Skeletal muscle satellite cell (primary cell): ENCODE measurements around the gene BBS1.
A peak's percentile ranks its signal among the peaks of the same experiment; 100 is the strongest.
"Not testable (repeated sequence)": the region's sequence is repeated elsewhere in the genome, so short reads cannot be mapped to it uniquely, and the experiment has no call there.

Experiments used
- H3K27me3 ChIP-seq: 2 replicates; pipeline ENCODE4 v1.7.0; 2013; ENCODE audit warnings: low read length; ENCODE audit not compliant: control insufficient read depth, insufficient read depth
- H3K36me3 ChIP-seq: 2 replicates; pipeline ENCODE4 v1.7.0; 2013; ENCODE audit warnings: mild to moderate bottlenecking, control low read depth, low read length; ENCODE audit not compliant: insufficient read depth
- H3K4me1 ChIP-seq: 2 replicates; pipeline ENCODE4 v1.7.0; 2013; ENCODE audit warnings: low read length; ENCODE audit not compliant: control insufficient read depth, insufficient read depth
- H3K4me2 ChIP-seq: 2 replicates; pipeline ENCODE4 v1.7.0; 2013; ENCODE audit warnings: mild to moderate bottlenecking, low read length
- H3K4me3 ChIP-seq: 2 replicates; pipeline ENCODE4 v1.7.0; 2013; ENCODE audit warnings: low read length
- H3K9ac ChIP-seq: 2 replicates; pipeline ENCODE4 v1.7.0; 2013; ENCODE audit warnings: mild to moderate bottlenecking, low read depth, low read length, moderate library complexity
- H3K9me3 ChIP-seq: replicated peaks from 2 replicates; pipeline ENCODE4 v1.7.0; 2013; ENCODE audit warnings: mild to moderate bottlenecking, control low read depth, low read length

BBS1 gene

DNA sequence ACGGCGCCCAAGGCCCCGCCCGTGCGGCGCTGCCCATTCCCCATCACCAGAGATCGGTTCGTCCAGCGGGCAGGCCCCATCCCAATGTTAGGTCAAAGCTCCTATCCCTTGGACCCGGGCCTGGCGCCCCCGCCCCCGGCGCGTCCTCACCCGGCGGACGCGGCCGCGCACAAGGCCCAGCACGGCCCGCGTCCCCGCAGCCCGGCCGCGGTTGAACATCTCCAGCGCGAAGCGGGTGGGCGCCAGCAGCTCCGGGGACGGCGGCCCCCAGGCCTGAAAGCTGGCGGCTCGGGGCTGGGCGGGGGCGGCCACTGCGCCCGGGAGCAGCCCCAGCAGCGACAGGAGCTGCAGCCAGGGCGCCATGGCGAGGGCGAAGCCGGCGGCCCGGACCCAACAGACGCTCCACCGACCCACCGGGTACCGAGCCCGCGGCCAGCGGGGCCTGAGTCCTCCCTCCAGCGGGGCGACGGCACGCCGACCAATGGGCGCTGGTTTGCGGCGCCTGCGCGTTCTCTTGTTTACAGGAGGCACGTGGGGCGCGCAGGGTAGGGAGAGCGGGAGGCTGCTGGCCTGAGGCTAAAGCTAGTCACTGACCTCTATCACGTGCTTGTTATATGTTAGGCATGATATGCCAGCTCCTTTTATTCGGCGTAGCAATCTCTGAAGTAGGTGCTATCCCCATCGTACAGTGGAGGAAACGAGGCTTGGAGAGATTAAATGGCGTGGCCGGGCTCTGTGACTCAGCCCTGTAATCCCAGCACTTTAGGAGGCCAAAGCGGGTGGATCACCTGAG lies 57.9 kb downstream of the BBS1 start, which contains the start of gene CTSF:
CTSF (minus strand) TSS at position 483 of the 793 bp plus-strand sequence; CDS start at position 363, 120 bp downstream.
- H3K9ac ChIP-seq = peak within 1 kb of the TSS; percentile 66
- H3K4me1 ChIP-seq = peaks cover 10% of the 10 kb centered on the region
- H3K4me3 ChIP-seq = peak within 1 kb of the TSS; percentile 73
- H3K27me3 ChIP-seq = peaks cover 15% of the 10 kb centered on the region
- H3K9me3 ChIP-seq = no peaks in the 10 kb centered on the region
- no peaks in the 10 kb centered on the region for H3K36me3 ChIP-seq
- peak within 1 kb of the TSS; percentile 95 for H3K4me2 ChIP-seq

DNA sequence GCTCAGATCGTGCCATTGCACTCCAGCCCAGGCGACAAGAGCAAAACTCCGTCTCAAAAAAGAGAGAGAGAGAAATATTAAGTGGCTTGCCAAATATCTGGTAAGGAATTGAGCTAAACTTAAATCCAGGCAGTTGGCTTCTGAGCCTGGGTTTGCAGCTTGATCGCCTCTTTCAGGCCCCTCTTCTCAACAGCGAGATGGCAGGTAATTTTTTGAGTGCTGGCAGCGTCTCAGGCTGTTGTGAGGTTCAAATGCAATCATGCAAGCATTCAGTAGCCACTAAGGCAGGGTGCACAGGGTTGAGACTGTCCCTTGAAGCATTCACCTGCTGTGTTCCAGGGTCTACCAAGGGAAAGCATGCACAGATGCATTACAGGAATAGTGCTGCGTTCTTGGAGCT lies 58.6 kb downstream of the BBS1 start:
- Histone ChIP-seq H3K36me3 (no peaks in the 10 kb centered on the region), H3K9ac (no peak overlapping the region), H3K27me3 (peaks cover 19% of the 10 kb centered on the region), H3K4me2 (no peak overlapping the region), H3K4me3 (no peak overlapping the region), H3K4me1 (peaks cover 10% of the 10 kb centered on the region), H3K9me3 (no peaks in the 10 kb centered on the region)

DNA sequence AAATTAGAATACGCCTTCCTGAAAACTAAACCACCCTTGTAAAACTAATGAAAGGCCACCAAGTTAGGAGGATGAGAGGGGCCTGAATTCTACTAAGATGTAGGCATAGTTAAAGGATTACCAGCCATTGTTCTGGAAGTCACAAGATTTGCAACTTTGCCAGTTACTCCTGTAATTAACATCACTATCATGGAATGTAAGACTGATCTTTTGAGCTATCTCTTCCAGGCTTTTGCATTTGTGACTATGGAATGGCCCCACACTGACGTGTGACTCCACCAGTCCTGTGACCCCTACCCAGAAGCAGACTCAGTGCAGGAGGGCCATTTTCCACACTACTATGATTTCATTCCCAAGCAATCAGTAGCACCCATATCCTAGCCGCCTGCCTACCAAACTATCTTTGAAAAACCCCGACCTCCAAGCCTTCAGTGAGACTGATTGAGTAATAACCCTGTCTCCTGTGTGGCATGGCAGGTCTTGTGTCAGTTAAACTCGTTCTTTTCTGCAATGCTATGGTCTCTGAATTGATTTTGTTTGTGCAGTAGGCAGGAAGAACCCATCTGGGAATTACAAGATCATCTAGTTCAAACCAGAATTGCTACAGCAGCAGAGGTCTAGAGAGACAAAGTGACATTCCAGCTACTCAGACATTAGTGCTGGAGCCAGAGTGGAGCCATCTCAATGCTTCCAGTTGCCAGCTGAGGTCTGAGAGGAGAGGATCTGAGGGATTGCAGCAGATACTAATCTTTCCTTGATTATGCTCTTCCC lies 59.8 kb downstream of the BBS1 start:
- no peaks in the 10 kb centered on the region for H3K36me3 ChIP-seq
- H3K27me3 ChIP-seq = peaks cover 19% of the 10 kb centered on the region
- H3K9ac ChIP-seq = no peak overlapping the region
- no peak overlapping the region for H3K4me3 ChIP-seq
- H3K4me2 ChIP-seq = no peak overlapping the region
- peaks cover 10% of the 10 kb centered on the region for H3K4me1 ChIP-seq
- H3K9me3 ChIP-seq = no peaks in the 10 kb centered on the region

DNA sequence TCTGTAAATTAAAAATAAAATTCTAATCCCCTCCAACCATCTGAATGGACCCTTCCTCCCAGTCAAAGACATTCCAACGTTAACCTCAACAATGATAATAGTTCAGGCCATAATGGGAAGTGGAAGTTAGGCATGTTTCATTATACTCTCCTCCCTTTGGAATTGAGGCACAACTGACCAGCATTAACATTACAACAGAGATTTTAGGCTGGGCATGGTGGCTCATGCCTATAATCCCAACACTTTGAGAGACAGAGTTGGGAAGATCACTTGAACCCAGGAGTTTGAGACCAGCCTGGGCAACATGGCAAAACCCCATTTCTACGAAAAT lies 60.4 kb downstream of the BBS1 start:
- no peak overlapping the region for H3K9ac ChIP-seq
- peaks cover 19% of the 10 kb centered on the region for H3K27me3 ChIP-seq
- no peaks in the 10 kb centered on the region for H3K36me3 ChIP-seq
- H3K4me1 ChIP-seq = peaks cover 10% of the 10 kb centered on the region
- H3K4me2 ChIP-seq = no peak overlapping the region
- H3K4me3 ChIP-seq = no peak overlapping the region
- H3K9me3 ChIP-seq = no peaks in the 10 kb centered on the region

DNA sequence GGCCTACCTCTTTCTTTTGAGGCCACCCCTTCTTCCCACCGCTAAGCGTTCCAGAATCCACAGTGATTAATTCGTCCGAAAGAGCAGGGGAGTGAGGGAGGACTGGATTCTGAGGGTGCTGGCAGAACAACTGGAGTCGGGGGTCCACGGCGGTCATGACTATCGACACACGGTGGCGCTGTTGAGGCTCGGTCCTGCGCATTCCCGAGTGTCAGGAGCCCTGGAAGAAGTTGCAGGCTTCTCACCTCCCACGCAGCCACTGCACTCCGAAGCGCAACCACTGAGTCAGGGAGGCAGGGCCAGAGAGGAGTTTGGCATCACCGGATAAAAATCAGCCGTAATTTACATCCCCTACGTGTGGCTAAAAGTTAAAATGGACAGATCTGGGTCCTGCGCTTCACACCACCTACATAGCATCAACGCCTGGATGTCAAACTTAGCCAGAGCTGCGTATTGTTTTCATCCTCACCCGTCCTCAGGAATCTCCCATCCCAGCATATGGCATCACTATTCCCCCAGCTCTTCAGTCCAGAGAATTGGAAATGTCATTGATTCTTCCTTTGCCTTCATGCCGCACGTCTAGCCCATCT lies 68.7 kb downstream of the BBS1 start:
- Histone ChIP-seq H3K4me1 (peaks cover 4% of the 10 kb centered on the region), H3K9me3 (no peaks in the 10 kb centered on the region), H3K27me3 (no peaks in the 10 kb centered on the region), H3K4me2 (peak overlapping the region; percentile 76), H3K36me3 (no peaks in the 10 kb centered on the region), H3K4me3 (peak overlapping the region; percentile 25), H3K9ac (no peak overlapping the region)

DNA sequence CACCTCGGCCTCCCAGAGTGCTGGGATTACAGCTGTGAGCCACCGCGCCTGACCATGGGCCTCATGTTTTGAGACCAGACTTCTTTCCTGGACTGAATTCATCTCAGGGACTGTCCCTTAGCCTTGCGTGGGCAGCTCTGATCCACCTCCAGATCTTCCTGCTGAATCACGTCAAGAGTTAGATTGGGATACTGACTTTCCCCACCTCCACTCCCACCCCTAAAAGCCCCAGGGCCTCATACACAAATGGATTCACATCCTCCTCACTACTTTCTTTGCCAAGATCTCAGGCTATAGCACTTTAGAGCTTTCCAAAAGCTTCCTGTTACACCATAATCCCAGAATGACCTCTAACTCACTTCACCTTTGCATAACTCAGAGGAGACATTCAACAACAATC lies 70.4 kb downstream of the BBS1 start:
- H3K9ac ChIP-seq = no peak overlapping the region
- H3K4me2 ChIP-seq = no peak overlapping the region
- H3K9me3 ChIP-seq = no peaks in the 10 kb centered on the region
- H3K27me3 ChIP-seq = no peaks in the 10 kb centered on the region
- H3K4me1 ChIP-seq = peaks cover 4% of the 10 kb centered on the region
- H3K4me3 ChIP-seq = no peak overlapping the region
- H3K36me3 ChIP-seq = no peaks in the 10 kb centered on the region

DNA sequence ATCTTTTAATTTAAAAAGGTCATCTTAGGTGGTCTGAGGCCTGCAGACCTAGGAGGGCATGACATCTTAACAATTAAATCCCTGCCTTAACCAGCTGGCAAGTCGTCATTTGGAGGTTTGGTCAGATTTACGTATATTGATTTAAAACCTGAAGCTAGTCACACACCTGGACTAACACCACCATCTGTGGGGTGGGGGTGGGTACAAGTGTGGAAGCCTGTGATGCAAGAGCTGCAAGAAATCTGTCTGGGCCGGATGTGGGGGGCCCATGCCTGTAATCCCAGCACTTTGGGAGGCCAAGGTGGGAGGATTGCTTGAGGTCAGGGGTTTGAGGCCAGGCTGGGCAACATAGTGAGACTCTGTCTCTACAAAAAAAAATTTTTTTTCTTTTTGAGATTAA lies 70.8 kb downstream of the BBS1 start:
- Histone ChIP-seq H3K9me3 (no peaks in the 10 kb centered on the region), H3K4me3 (no peak overlapping the region), H3K36me3 (no peaks in the 10 kb centered on the region), H3K4me1 (peaks cover 4% of the 10 kb centered on the region), H3K4me2 (no peak overlapping the region), H3K27me3 (peaks cover 2% of the 10 kb centered on the region), H3K9ac (no peak overlapping the region)

DNA sequence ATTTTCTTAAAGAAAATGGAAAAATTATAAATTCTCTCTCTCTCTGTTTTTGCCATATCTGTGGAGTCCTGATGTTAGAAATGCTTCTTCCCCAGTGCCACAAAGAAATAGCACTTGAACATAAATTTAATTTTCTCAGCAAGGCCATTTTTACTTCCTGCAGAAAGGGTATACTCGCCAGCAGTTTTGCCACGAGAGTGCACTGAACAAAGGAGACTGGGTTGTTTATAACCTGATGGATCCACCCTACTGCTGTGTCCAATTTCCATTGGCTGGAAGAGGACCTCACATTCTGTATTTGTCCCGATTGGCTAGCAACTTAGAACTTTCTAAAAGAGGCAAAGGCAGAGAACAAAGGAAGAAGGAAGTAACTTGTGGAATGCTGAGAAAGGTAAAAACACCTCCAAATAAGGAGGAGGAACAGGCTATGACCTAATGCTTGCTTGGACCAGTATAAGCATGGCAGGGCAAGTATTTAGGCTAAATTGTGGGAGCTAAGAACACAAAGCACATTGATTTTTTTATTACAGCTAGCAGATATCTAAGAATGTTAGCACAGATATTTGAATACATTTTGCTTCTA lies 72.2 kb downstream of the BBS1 start:
- not testable (repeated sequence) for H3K9me3 ChIP-seq, H3K27me3 ChIP-seq, H3K4me2 ChIP-seq, H3K36me3 ChIP-seq, H3K4me1 ChIP-seq, H3K9ac ChIP-seq, H3K4me3 ChIP-seq
